HCT116 (cell line): Measurements from ENCODE around the gene GNB1L. TPM values are rescaled to one million over a fixed set of nuclear protein-coding genes. Genes with fewer than 3 reads are reported as not detected.

Experiments used
- ATAC-seq: fragments of 200-7000 bp; cut with Tn5 transposase; 2 replicates; pipeline ENCODE4 v1.9.1; 2020; ENCODE audit warnings: mild to moderate bottlenecking, moderate library complexity
- BruUV-seq: library from RNA; stranded (reverse); fragments of 400-500 nt; replicated peaks from 2 replicates; lab custom pipeline; 2021; lab: Mats Ljungman, UMichigan
- CTCF ChIA-PET: fragments of 300-600 bp; sonication (Branson Sonifier 250); formaldehyde crosslinking; loops from one replicate; lab custom pipeline; 2021; ENCODE audit warnings: antibody characterized with exemption; lab: Charles Lee
- POLR2A ChIA-PET: fragments of 300-600, 350-600 bp; sonication (Branson Sonifier 250); formaldehyde crosslinking; loops from one replicate; lab custom pipeline; 2021; ENCODE audit warnings: antibody characterized with exemption; lab: Charles Lee
- RAD21 ChIA-PET, 2 experiments: fragments of 300-600 bp; sonication (Branson Sonifier 250); formaldehyde crosslinking; loops; one replicate each; lab custom pipeline; 2023; ENCODE audit warnings: low total read pairs in 2 of 2; ENCODE audit not compliant: uncharacterized antibody in 2 of 2, unreplicated experiment in 2 of 2, low non-redundant PET in 1 of 2; lab: Charles Lee
- DNase-seq: peaks from one replicate; pipeline ENCODE4 v3.0.0-alpha.2; 2010; ENCODE audit warnings: low read depth, low spot score
- H2AFZ ChIP-seq: fragments of 200-600 bp; shearing (Covaris generic), sonication (generic); 2 replicates; pipeline ENCODE4 v1.6.1; 2017; ENCODE audit warnings: low read depth, mixed run types, mixed read lengths, antibody characterized with exemption, low read length; ENCODE audit not compliant: poor library complexity, severe bottlenecking
- H3K27ac ChIP-seq: 2 replicates; pipeline ENCODE4 v1.5.1; 2012; ENCODE audit warnings: low read depth, low read length
- H3K27me3 ChIP-seq: fragments of 200-600 bp; sonication (generic); 2 replicates; pipeline ENCODE4 v1.6.1; 2016; ENCODE audit warnings: mixed run types, low read length, mixed read lengths; ENCODE audit not compliant: insufficient read depth
- H3K36me3 ChIP-seq, 2 experiments: fragments of 200-500 bp in 1 of 2; fragments of 200-600 bp in 1 of 2; sonication (Bioruptor generic) in 1 of 2; sonication (generic) in 1 of 2; 2 replicates each; pipeline versions ENCODE4 v1.5.1 to v1.6.1; 2014 to 2016; ENCODE audit warnings: low read length in 2 of 2, inconsistent platforms in 1 of 2, mixed read lengths in 1 of 2, mixed run types in 1 of 2; ENCODE audit not compliant: insufficient read depth in 2 of 2, control insufficient read depth in 1 of 2
- H3K4me1 ChIP-seq, 2 experiments: fragments of 200-600 bp in 1 of 2; sonication (generic) in 1 of 2; 2 replicates each; pipeline versions ENCODE4 v1.5.1 to v1.6.1; 2012 to 2017; ENCODE audit warnings: low read length in 2 of 2, inconsistent platforms in 1 of 2, mild to moderate bottlenecking in 1 of 2, mixed read lengths in 1 of 2, mixed run types in 1 of 2, moderate library complexity in 1 of 2; ENCODE audit not compliant: insufficient read depth in 2 of 2, control insufficient read depth in 1 of 2
- H3K4me2 ChIP-seq: fragments of 200-600 bp; sonication (generic); 2 replicates; pipeline ENCODE4 v1.6.1; 2017; ENCODE audit warnings: mixed run types, low read length, mixed read lengths
- H3K4me3 ChIP-seq, 2 experiments: fragments of 200-600 bp in 1 of 2; sonication (generic) in 1 of 2; replicated peaks in 1 of 2; 2 replicates each; pipeline ENCODE4 v1.5.1; 2011 to 2016; ENCODE audit warnings: low read length in 2 of 2, control low read depth in 1 of 2, low read depth in 1 of 2, mild to moderate bottlenecking in 1 of 2, mixed read lengths in 1 of 2, mixed run types in 1 of 2
- H3K79me2 ChIP-seq: fragments of 200-600 bp; sonication (generic); 2 replicates; pipeline ENCODE4 v1.6.1; 2017; ENCODE audit warnings: mild to moderate bottlenecking, mixed run types, low read length, moderate library complexity, mixed read lengths; ENCODE audit not compliant: insufficient read depth
- H3K9ac ChIP-seq: fragments of 200-600 bp; sonication (generic); 2 replicates; pipeline ENCODE4 v1.6.1; 2016; ENCODE audit warnings: low read length, mixed read lengths
- H3K9me2 ChIP-seq: fragments of 200-600 bp; sonication (generic), shearing (Covaris generic); 2 replicates; pipeline ENCODE4 v1.6.1; 2017; ENCODE audit warnings: mixed run types, mild to moderate bottlenecking, moderate library complexity; ENCODE audit not compliant: insufficient read depth
- H3K9me3 ChIP-seq, 2 experiments: fragments of 200-500 bp in 1 of 2; fragments of 200-600 bp in 1 of 2; sonication (Bioruptor generic) in 1 of 2; sonication (generic) in 1 of 2; 2 replicates each; pipeline ENCODE4 v1.6.1; 2014 to 2017; ENCODE audit warnings: low read length in 2 of 2, mixed read lengths in 2 of 2, inconsistent platforms in 1 of 2, low read depth in 1 of 2, mild to moderate bottlenecking in 1 of 2, mixed run types in 1 of 2, moderate library complexity in 1 of 2; ENCODE audit not compliant: control insufficient read depth in 1 of 2, insufficient read depth in 1 of 2
- H4K20me1 ChIP-seq: fragments of 200-600 bp; sonication (generic), shearing (Covaris generic); 2 replicates; pipeline ENCODE4 v1.6.1; 2017; ENCODE audit warnings: mixed run types, mild to moderate bottlenecking, moderate library complexity; ENCODE audit not compliant: insufficient read depth
- CBX3 ChIP-seq: IDR thresholded peaks from 2 replicates; pipeline ENCODE4 v1.6.1; 2012; ENCODE audit warnings: low read depth
- EGR1 ChIP-seq: IDR thresholded peaks from 2 replicates; pipeline ENCODE4 v1.6.1; 2012; ENCODE audit warnings: low read depth
- EZH2 ChIP-seq: fragments of 200-600 bp; sonication (generic); IDR thresholded peaks from 2 replicates; pipeline ENCODE4 v1.6.1; 2017; ENCODE audit warnings: antibody characterized with exemption, mixed run types
- EZH2phosphoT487 ChIP-seq: fragments of 200-600 bp; IDR thresholded peaks from 2 replicates; pipeline ENCODE4 v1.6.1; 2018; ENCODE audit warnings: antibody characterized with exemption, borderline replicate concordance
- intact Hi-C: fragments of 100-400 bp; cut with micrococcal nuclease; formaldehyde crosslinking; loops from 2 replicates; pipeline ENCODE4 v1.10.0; 2022
- total RNA-seq: library from RNA; stranded (reverse); gene quantifications from one replicate; pipeline ENCODE4 v1.2.1, GENCODE V29; 2021; ENCODE audit not compliant: unreplicated experiment

The GNB1L gene
- total RNA-seq, 1 experiment from 2014 or later = 12.1 TPM

DNA sequence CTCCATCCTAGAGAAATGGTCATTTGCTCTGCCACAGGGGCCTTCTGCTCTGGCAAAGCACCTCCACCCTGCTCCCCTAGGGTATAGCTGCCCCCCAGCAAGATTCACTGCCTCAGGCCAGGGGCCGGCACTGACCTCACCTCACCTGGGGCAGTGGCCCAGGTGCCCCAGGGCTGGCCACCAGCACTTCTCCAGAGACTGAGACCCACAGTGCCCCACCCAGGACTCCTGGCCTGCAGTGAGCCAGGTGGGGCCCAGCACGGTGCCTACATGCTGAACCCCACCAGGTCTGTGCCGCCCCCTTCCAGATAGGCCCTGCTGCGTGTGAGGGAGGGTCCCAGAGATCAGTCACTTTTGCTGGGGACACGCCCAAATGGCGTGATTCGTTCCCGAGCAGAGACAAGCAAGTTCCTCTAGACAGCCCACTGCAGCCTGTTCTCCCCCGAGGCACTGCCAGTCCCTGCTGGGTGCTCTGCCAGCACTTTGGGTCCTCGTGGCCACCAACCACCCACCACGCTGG is 10.8 kb downstream of the GNB1L start:
- H3K9me2 ChIP-seq = no peaks in the 10 kb centered on the region
- peaks cover 14 to 15% of the 10 kb centered on the region in 2 experiments for H3K4me1 ChIP-seq
- no peaks in the 10 kb centered on the region for H3K27me3 ChIP-seq
- no peak overlapping the region for H2AFZ ChIP-seq
- POLR2A ChIA-PET = no interaction called here
- TF ChIP-seq EGR1 (no peak), EZH2phosphoT487 (no peak), CBX3 (no peak)
- H3K27ac ChIP-seq = no peak overlapping the region
- H3K4me2 ChIP-seq = no peak overlapping the region
- CTCF ChIA-PET = no interaction called here
- RAD21 ChIA-PET = no interaction called here
- no peak for DNase-seq
- no peak overlapping the region for H3K4me3 ChIP-seq
- H3K9ac ChIP-seq = no peak overlapping the region
- H3K79me2 ChIP-seq = peaks cover 16% of the 10 kb centered on the region; the same call in 1 of the 2 replicates
- peaks cover 0 to 4% of the 10 kb centered on the region in 2 experiments; a peak in 1 of 4 replicates for H3K9me3 ChIP-seq
- intact Hi-C loops = no loop called here
- 0 out of 4 replicates have a peak, but pooled peaks cover 0 to 10% of the 10 kb centered on the region in 2 experiments for H3K36me3 ChIP-seq
- no peaks in the 10 kb centered on the region for H4K20me1 ChIP-seq
- no peak for ATAC-seq
- no TSS peak for BruUV-seq

DNA sequence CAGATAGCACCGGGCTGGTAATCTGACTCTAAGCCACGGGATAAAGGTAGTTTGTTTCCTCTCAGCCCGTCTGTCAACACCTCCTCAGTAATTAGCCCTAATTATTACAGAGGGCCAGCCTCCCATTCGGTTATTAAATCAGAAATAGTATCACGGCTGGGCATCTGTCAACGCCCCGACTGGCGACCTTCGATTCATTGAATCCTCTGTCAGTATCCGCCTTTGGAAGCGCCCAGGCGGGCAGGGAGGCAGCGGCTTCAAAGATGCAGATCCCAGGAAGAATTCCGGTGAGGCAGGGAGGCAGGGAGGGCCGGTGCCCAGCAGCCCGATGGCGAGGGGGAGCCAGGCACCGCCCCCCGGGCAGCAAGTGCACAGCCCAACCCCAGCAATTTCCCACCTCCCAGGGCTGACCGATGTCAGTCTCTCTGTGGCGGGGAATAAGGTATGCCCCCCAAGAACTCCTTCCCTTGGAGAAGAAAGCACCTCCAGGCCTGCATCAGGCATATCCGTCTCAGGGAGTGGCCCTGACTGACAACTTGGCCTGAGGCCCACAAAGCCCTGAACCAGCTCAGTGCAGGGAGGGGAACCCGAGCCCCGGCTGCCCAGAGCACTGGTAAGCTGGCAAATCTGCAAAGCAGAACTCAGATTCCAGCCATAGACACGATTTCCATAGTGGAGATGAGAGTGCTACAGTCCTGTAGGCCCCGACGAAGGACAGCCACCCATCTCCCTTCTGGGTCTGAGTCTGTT is 11.4 kb downstream of the GNB1L start:
- ChIA-PET RAD21 (no interaction called here), POLR2A (no interaction called here), CTCF (no interaction called here)
- H3K4me3 ChIP-seq = no peak overlapping the region
- no peaks in the 10 kb centered on the region for H3K9me2 ChIP-seq
- peaks cover 8 to 9% of the 10 kb centered on the region in 2 experiments for H3K4me1 ChIP-seq
- H3K4me2 ChIP-seq = no peak overlapping the region
- no peak for ATAC-seq
- no peak overlapping the region for H2AFZ ChIP-seq
- no peak overlapping the region for H3K9ac ChIP-seq
- peaks cover 10% of the 10 kb centered on the region; the same call in 1 of the 2 replicates for H3K79me2 ChIP-seq
- no peaks in the 10 kb centered on the region for H4K20me1 ChIP-seq
- 0 out of 4 replicates have a peak, but pooled peaks cover 0 to 10% of the 10 kb centered on the region in 2 experiments for H3K36me3 ChIP-seq
- no peaks in the 10 kb centered on the region for H3K27me3 ChIP-seq
- no peak overlapping the region for H3K27ac ChIP-seq
- TF ChIP-seq EZH2 = no peak
- no TSS peak for BruUV-seq
- intact Hi-C loops = no loop called here
- no peak for DNase-seq
- peaks cover 0 to 4% of the 10 kb centered on the region in 2 experiments; a peak in 1 of 4 replicates for H3K9me3 ChIP-seq
